ENCODE results near the gene AMBP.
A peak's percentile ranks its signal among the peaks of the same experiment; 100 is the strongest.
"Not testable (repeated sequence)": the region's sequence is repeated elsewhere in the genome, so short reads cannot be mapped to it uniquely, and the experiment has no call there.

Gene AMBP

GRCh38 chr9:114090798-114091197 is 12.7 kb upstream of the AMBP start:
- no peak for DNase-seq

GRCh38 chr9:114089206-114089840 is 11.2 kb upstream of the AMBP start:
- DNase-seq = no peak

- DNase-seq = no peak
Observed at GRCh38 chr9:114088571-114089170, 10.6 kb upstream of the AMBP start.

GRCh38 chr9:114087721-114088120 is 9.6 kb upstream of the AMBP start:
- DNase-seq = no peak

GRCh38 chr9:114086607-114087006 is 8.5 kb upstream of the AMBP start:
- DNase-seq = no peak

- DNase-seq = no peak
Observed at GRCh38 chr9:114086009-114086408, 7.9 kb upstream of the AMBP start.

- no peak for DNase-seq
Observed at GRCh38 chr9:114085387-114085789, 7.3 kb upstream of the AMBP start.

GRCh38 chr9:114084282-114085073 is 6.4 kb upstream of the AMBP start:
- no peak for DNase-seq

- DNase-seq = no peak
Observed at GRCh38 chr9:114083666-114084065, 5.6 kb upstream of the AMBP start.

- DNase-seq = not testable (repeated sequence)
Observed at GRCh38 chr9:114082763-114083412, 4.8 kb upstream of the AMBP start.

GRCh38 chr9:114082017-114082762 is 4.1 kb upstream of the AMBP start:
- DNase-seq = peak in 1 of 2 experiments; percentile 14

GRCh38 chr9:114081441-114082016 is 3.4 kb upstream of the AMBP start:
- DNase-seq = no peak

GRCh38 chr9:114080773-114081440 is 2.8 kb upstream of the AMBP start:
- DNase-seq = no peak

GRCh38 chr9:114080195-114080772 is 2.2 kb upstream of the AMBP start:
- DNase-seq = no peak

GRCh38 chr9:114078781-114079156 is 669 bp upstream of the AMBP start:
- DNase-seq = no peak

- DNase-seq = no peak
Observed at GRCh38 chr9:114077162-114077837, 800 bp downstream of the AMBP start.

- no peak for DNase-seq
Observed at GRCh38 chr9:114076237-114077161, 1.6 kb downstream of the AMBP start.

- DNase-seq = no peak
Observed at GRCh38 chr9:114075602-114076001, 2.5 kb downstream of the AMBP start.
